Measurements from ENCODE around the gene CNDP2. TPM values are rescaled to one million over a fixed set of nuclear protein-coding genes. Genes with fewer than 3 reads are reported as not detected.

CNDP2 gene
- polyA plus RNA-seq, result 300 TPM
- long read RNA-seq, donor 1, full-length matches to known transcripts, result 24 of 53 reads
- long read RNA-seq, donor 1, partial matches to known transcripts, result 29 of 53 reads
- long read RNA-seq, donor 1, other reads (novel, unspliced or antisense), result 0 of 53 reads
- long read RNA-seq, donor 2, full-length matches to known transcripts, result 39 of 101 reads
- long read RNA-seq, donor 2, partial matches to known transcripts, result 62 of 101 reads
- long read RNA-seq, donor 2, other reads (novel, unspliced or antisense), result 0 of 101 reads
- long read RNA-seq, donor 3, result 0 reads
- long read RNA-seq, donor 4, full-length matches to known transcripts, result 5 of 5 reads
- long read RNA-seq, donor 4, partial matches to known transcripts, result 0 of 5 reads
- long read RNA-seq, donor 4, other reads (novel, unspliced or antisense), result 0 of 5 reads
- long read RNA-seq, donor 5, full-length matches to known transcripts, result 13 of 32 reads
- long read RNA-seq, donor 5, partial matches to known transcripts, result 19 of 32 reads
- long read RNA-seq, donor 5, other reads (novel, unspliced or antisense), result 0 of 32 reads
- long read RNA-seq, donor 6, full-length matches to known transcripts, result 27 of 142 reads
- long read RNA-seq, donor 6, partial matches to known transcripts, result 110 of 142 reads
- long read RNA-seq, donor 6, other reads (novel, unspliced or antisense), result 5 of 142 reads
- long read RNA-seq, donor 7, full-length matches to known transcripts, result 10 of 10 reads
- long read RNA-seq, donor 7, partial matches to known transcripts, result 0 of 10 reads
- long read RNA-seq, donor 7, other reads (novel, unspliced or antisense), result 0 of 10 reads
- long read RNA-seq, donor 8, full-length matches to known transcripts, result 46 of 72 reads
- long read RNA-seq, donor 8, partial matches to known transcripts, result 26 of 72 reads
- long read RNA-seq, donor 8, other reads (novel, unspliced or antisense), result 0 of 72 reads
- long read RNA-seq, donor 9, full-length matches to known transcripts, result 22 of 62 reads
- long read RNA-seq, donor 9, partial matches to known transcripts, result 40 of 62 reads
- long read RNA-seq, donor 9, other reads (novel, unspliced or antisense), result 0 of 62 reads
- long read RNA-seq, donor 10, full-length matches to known transcripts, result 31 of 78 reads
- long read RNA-seq, donor 10, partial matches to known transcripts, result 47 of 78 reads
- long read RNA-seq, donor 10, other reads (novel, unspliced or antisense), result 0 of 78 reads
- long read RNA-seq, donor 11, full-length matches to known transcripts, result 20 of 44 reads
- long read RNA-seq, donor 11, partial matches to known transcripts, result 18 of 44 reads
- long read RNA-seq, donor 11, other reads (novel, unspliced or antisense), result 6 of 44 reads

GRCh38 chr18:74495581-74496507 is at the start of gene CNDP2:
TSS of gene CNDP2 (plus strand) at chr18:74496363. CDS start at chr18:74499974, 3,611 bp downstream.
- peak; percentile 100 for DNase-seq
- Histone ChIP-seq H3K27me3 (ENCODE audit: control insufficient read depth, insufficient read depth, low read length) (no peaks in the 10 kb centered on the region), H3K9me3 (ENCODE audit: control insufficient read depth, low read depth, low read length) (no peaks in the 10 kb centered on the region), H3K4me3 (ENCODE audit: low read length) (peak within 1 kb of the TSS; percentile 80), H3K4me1 (ENCODE audit: control insufficient read depth, insufficient read depth, low read length) (peaks cover 27% of the 10 kb centered on the region), H3K27ac (ENCODE audit: low read length) (peak within 1 kb of the TSS; percentile 95), H3K36me3 (ENCODE audit: control insufficient read depth, insufficient read depth, low read length) (peaks cover 3% of the 10 kb centered on the region)
- no CpG with 5 or more reads among the region's 71 CpGs for WGBS (ENCODE audit: insufficient coverage, low lambda C conversion rate)

GRCh38 chr18:74446631-74447403 is 49.3 kb upstream of the CNDP2 start:
- Histone ChIP-seq H3K27me3 (ENCODE audit: control insufficient read depth, insufficient read depth, low read length) (peaks cover 5% of the 10 kb centered on the region), H3K4me1 (ENCODE audit: control insufficient read depth, insufficient read depth, low read length) (peaks cover 4% of the 10 kb centered on the region), H3K4me3 (ENCODE audit: low read length) (no peak overlapping the region), H3K36me3 (ENCODE audit: control insufficient read depth, insufficient read depth, low read length) (no peaks in the 10 kb centered on the region), H3K27ac (ENCODE audit: low read length) (no peak overlapping the region), H3K9me3 (ENCODE audit: control insufficient read depth, low read depth, low read length) (peaks cover 2% of the 10 kb centered on the region)
- WGBS (ENCODE audit: insufficient coverage, low lambda C conversion rate), result no CpG with 5 or more reads among the region's 38 CpGs
- no peak for DNase-seq

GRCh38 chr18:74447404-74448152 is 48.6 kb upstream of the CNDP2 start:
- H3K36me3 ChIP-seq (ENCODE audit: control insufficient read depth, insufficient read depth, low read length), result no peaks in the 10 kb centered on the region
- peaks cover 2% of the 10 kb centered on the region for H3K9me3 ChIP-seq (ENCODE audit: control insufficient read depth, low read depth, low read length)
- no peak for DNase-seq
- peaks cover 5% of the 10 kb centered on the region for H3K27me3 ChIP-seq (ENCODE audit: control insufficient read depth, insufficient read depth, low read length)
- WGBS (ENCODE audit: insufficient coverage, low lambda C conversion rate), result 100% methylated on average over 1 of the region's 16 CpGs
- H3K4me1 ChIP-seq (ENCODE audit: control insufficient read depth, insufficient read depth, low read length), result peaks cover 4% of the 10 kb centered on the region
- no peak overlapping the region for H3K27ac ChIP-seq (ENCODE audit: low read length)
- H3K4me3 ChIP-seq (ENCODE audit: low read length), result no peak overlapping the region

GRCh38 chr18:74450626-74451025 is 45.5 kb upstream of the CNDP2 start:
- no peaks in the 10 kb centered on the region for H3K4me1 ChIP-seq (ENCODE audit: control insufficient read depth, insufficient read depth, low read length)
- H3K27ac ChIP-seq (ENCODE audit: low read length), result no peak overlapping the region
- peaks cover 2% of the 10 kb centered on the region for H3K9me3 ChIP-seq (ENCODE audit: control insufficient read depth, low read depth, low read length)
- DNase-seq, result no peak
- H3K27me3 ChIP-seq (ENCODE audit: control insufficient read depth, insufficient read depth, low read length), result peaks cover 23% of the 10 kb centered on the region
- WGBS (ENCODE audit: insufficient coverage, low lambda C conversion rate), result no CpG with 5 or more reads among the region's 7 CpGs
- H3K36me3 ChIP-seq (ENCODE audit: control insufficient read depth, insufficient read depth, low read length), result no peaks in the 10 kb centered on the region
- H3K4me3 ChIP-seq (ENCODE audit: low read length), result no peak overlapping the region

GRCh38 chr18:74451148-74451547 is 45.0 kb upstream of the CNDP2 start:
- Histone ChIP-seq H3K27me3 (ENCODE audit: control insufficient read depth, insufficient read depth, low read length) (peaks cover 28% of the 10 kb centered on the region), H3K4me3 (ENCODE audit: low read length) (no peak overlapping the region), H3K4me1 (ENCODE audit: control insufficient read depth, insufficient read depth, low read length) (peaks cover 2% of the 10 kb centered on the region), H3K27ac (ENCODE audit: low read length) (no peak overlapping the region), H3K36me3 (ENCODE audit: control insufficient read depth, insufficient read depth, low read length) (no peaks in the 10 kb centered on the region), H3K9me3 (ENCODE audit: control insufficient read depth, low read depth, low read length) (peaks cover 2% of the 10 kb centered on the region)
- DNase-seq, result peak in 1 of 2 donors; percentile 20
- no CpG with 5 or more reads among the region's 11 CpGs for WGBS (ENCODE audit: insufficient coverage, low lambda C conversion rate)

GRCh38 chr18:74453016-74453566 is 43.1 kb upstream of the CNDP2 start:
- WGBS (ENCODE audit: insufficient coverage, low lambda C conversion rate), result no CpG with 5 or more reads among the region's 7 CpGs
- Histone ChIP-seq H3K27ac (ENCODE audit: low read length) (no peak overlapping the region), H3K36me3 (ENCODE audit: control insufficient read depth, insufficient read depth, low read length) (no peaks in the 10 kb centered on the region), H3K9me3 (ENCODE audit: control insufficient read depth, low read depth, low read length) (peaks cover 5% of the 10 kb centered on the region), H3K4me1 (ENCODE audit: control insufficient read depth, insufficient read depth, low read length) (peaks cover 4% of the 10 kb centered on the region), H3K4me3 (ENCODE audit: low read length) (no peak overlapping the region), H3K27me3 (ENCODE audit: control insufficient read depth, insufficient read depth, low read length) (peaks cover 44% of the 10 kb centered on the region)
- DNase-seq, result no peak

- no peak for DNase-seq
- peaks cover 5% of the 10 kb centered on the region for H3K9me3 ChIP-seq (ENCODE audit: control insufficient read depth, low read depth, low read length)
- no peak overlapping the region for H3K27ac ChIP-seq (ENCODE audit: low read length)
- no peak overlapping the region for H3K4me3 ChIP-seq (ENCODE audit: low read length)
- no peaks in the 10 kb centered on the region for H3K36me3 ChIP-seq (ENCODE audit: control insufficient read depth, insufficient read depth, low read length)
- no CpG with 5 or more reads among the region's 6 CpGs for WGBS (ENCODE audit: insufficient coverage, low lambda C conversion rate)
- peaks cover 50% of the 10 kb centered on the region for H3K27me3 ChIP-seq (ENCODE audit: control insufficient read depth, insufficient read depth, low read length)
- H3K4me1 ChIP-seq (ENCODE audit: control insufficient read depth, insufficient read depth, low read length), result peaks cover 4% of the 10 kb centered on the region
Observed at GRCh38 chr18:74453642-74454198, 42.4 kb upstream of the CNDP2 start.

GRCh38 chr18:74454279-74454751 is 41.8 kb upstream of the CNDP2 start:
- H3K9me3 ChIP-seq (ENCODE audit: control insufficient read depth, low read depth, low read length), result peaks cover 5% of the 10 kb centered on the region
- no peak for DNase-seq
- H3K27me3 ChIP-seq (ENCODE audit: control insufficient read depth, insufficient read depth, low read length), result peaks cover 54% of the 10 kb centered on the region
- H3K36me3 ChIP-seq (ENCODE audit: control insufficient read depth, insufficient read depth, low read length), result no peaks in the 10 kb centered on the region
- WGBS (ENCODE audit: insufficient coverage, low lambda C conversion rate), result no CpG with 5 or more reads among the region's 9 CpGs
- H3K4me1 ChIP-seq (ENCODE audit: control insufficient read depth, insufficient read depth, low read length), result peaks cover 4% of the 10 kb centered on the region
- no peak overlapping the region for H3K27ac ChIP-seq (ENCODE audit: low read length)
- H3K4me3 ChIP-seq (ENCODE audit: low read length), result no peak overlapping the region
